Kidney glomerular epithelial cell (primary cell): ENCODE data around the gene IRS1.

Experiments
- DNase-seq: peaks from one replicate; lab custom pipeline; 2025; lab: John Stamatoyannopoulos, UW

Gene IRS1

GRCh38 chr2:226791056-226791486 lies 8.5 kb downstream of the IRS1 start:
- DNase-seq: peak; percentile 60

- no peak for DNase-seq
These were observed 9.2 kb downstream of the IRS1 start for GRCh38 chr2:226790431-226790830.

GRCh38 chr2:226790011-226790410 lies 9.6 kb downstream of the IRS1 start:
- DNase-seq: no peak

GRCh38 chr2:226788881-226789490 lies 10.6 kb downstream of the IRS1 start:
- DNase-seq: no peak

GRCh38 chr2:226788064-226788463 lies 11.6 kb downstream of the IRS1 start:
- no peak for DNase-seq

- DNase-seq: no peak
These were observed 15.7 kb downstream of the IRS1 start for GRCh38 chr2:226783885-226784284.

GRCh38 chr2:226782092-226782713 lies 17.4 kb downstream of the IRS1 start:
- no peak for DNase-seq

GRCh38 chr2:226780431-226780830 lies 19.2 kb downstream of the IRS1 start:
- no peak for DNase-seq

- no peak for DNase-seq
These were observed 22.0 kb downstream of the IRS1 start for GRCh38 chr2:226777611-226778010.

GRCh38 chr2:226776104-226776503 lies 23.5 kb downstream of the IRS1 start:
- DNase-seq: no peak

- no peak for DNase-seq
These were observed 24.5 kb downstream of the IRS1 start for GRCh38 chr2:226775032-226775509.

- no peak for DNase-seq
These were observed 26.3 kb downstream of the IRS1 start for GRCh38 chr2:226773291-226773690.

- DNase-seq: no peak
These were observed 27.0 kb downstream of the IRS1 start for GRCh38 chr2:226772389-226773179.

GRCh38 chr2:226771067-226771466 lies 28.6 kb downstream of the IRS1 start:
- DNase-seq: no peak

- no peak for DNase-seq
These were observed 32.4 kb downstream of the IRS1 start for GRCh38 chr2:226767056-226767813.

- no peak for DNase-seq
These were observed 33.1 kb downstream of the IRS1 start for GRCh38 chr2:226766352-226767055.

- DNase-seq: no peak
These were observed 36.3 kb downstream of the IRS1 start for GRCh38 chr2:226763320-226763719.

GRCh38 chr2:226761195-226761583 lies 38.4 kb downstream of the IRS1 start:
- DNase-seq: no peak

- no peak for DNase-seq
These were observed 39.0 kb downstream of the IRS1 start for GRCh38 chr2:226760412-226761194.

GRCh38 chr2:226759768-226760167 lies 39.9 kb downstream of the IRS1 start:
- no peak for DNase-seq
